Adrenal gland (tissue), 5 donors: ENCODE measurements around the gene OTULIN.

Experiments used
- POLR2A ChIP-seq, 2 donors: fragments of 450-650 bp; IDR thresholded peaks; one replicate each; pipeline ENCODE4 v1.6.1; 2017; ENCODE audit warnings: antibody characterized with exemption in 2 of 2, mild to moderate bottlenecking in 2 of 2, moderate library complexity in 1 of 2
- TF ChIP-seq, protein P1 (sequence below), 6 experiments: fragments of 450-650 bp in 4 of 6; fragments of 200-600 bp in 2 of 6; sonication (generic) in 1 of 6; IDR thresholded peaks; 1 replicate in 5 of 6; 2 replicates in 1 of 6; pipeline versions ENCODE4 v1.5.1 to v1.8.0; 2016 to 2021; ENCODE audit warnings: antibody characterized with exemption in 6 of 6, mild to moderate bottlenecking in 2 of 6, moderate library complexity in 1 of 6
- donor health status: DM: no; HTN: no; CAD: no.

GRCh38 chr5:14656898-14657297 lies 7.6 kb upstream of the OTULIN start:
- TF ChIP-seq, protein P1, sequence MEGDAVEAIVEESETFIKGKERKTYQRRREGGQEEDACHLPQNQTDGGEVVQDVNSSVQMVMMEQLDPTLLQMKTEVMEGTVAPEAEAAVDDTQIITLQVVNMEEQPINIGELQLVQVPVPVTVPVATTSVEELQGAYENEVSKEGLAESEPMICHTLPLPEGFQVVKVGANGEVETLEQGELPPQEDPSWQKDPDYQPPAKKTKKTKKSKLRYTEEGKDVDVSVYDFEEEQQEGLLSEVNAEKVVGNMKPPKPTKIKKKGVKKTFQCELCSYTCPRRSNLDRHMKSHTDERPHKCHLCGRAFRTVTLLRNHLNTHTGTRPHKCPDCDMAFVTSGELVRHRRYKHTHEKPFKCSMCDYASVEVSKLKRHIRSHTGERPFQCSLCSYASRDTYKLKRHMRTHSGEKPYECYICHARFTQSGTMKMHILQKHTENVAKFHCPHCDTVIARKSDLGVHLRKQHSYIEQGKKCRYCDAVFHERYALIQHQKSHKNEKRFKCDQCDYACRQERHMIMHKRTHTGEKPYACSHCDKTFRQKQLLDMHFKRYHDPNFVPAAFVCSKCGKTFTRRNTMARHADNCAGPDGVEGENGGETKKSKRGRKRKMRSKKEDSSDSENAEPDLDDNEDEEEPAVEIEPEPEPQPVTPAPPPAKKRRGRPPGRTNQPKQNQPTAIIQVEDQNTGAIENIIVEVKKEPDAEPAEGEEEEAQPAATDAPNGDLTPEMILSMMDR (IDR thresholded peaks at IDR 0.05): no peak
- no peak for TF ChIP-seq POLR2A (IDR thresholded peaks at IDR 0.05)
